IPS-NIHi11 (cell line): ENCODE measurements around the gene ALG14.
"Not testable (repeated sequence)": the region's sequence is repeated elsewhere in the genome, so short reads cannot be mapped to it uniquely, and the experiment has no call there.

Experiments
- DNase-seq: peaks from one replicate; pipeline ENCODE4 v3.0.0; 2012; ENCODE audit warnings: mixed read lengths, low spot score

Gene ALG14

GRCh38 chr1:95072532-95073419 lies at the start of gene ALG14:
Gene ALG14, minus strand, starts transcription at chr1:95072951. Its CDS starts 53 bp downstream, at chr1:95072898.
- DNase-seq = peak; percentile 91

- no peak for DNase-seq
Measured at GRCh38 chr1:95122151-95122697, 49.5 kb upstream of the ALG14 start.

GRCh38 chr1:95119273-95119672 lies 46.5 kb upstream of the ALG14 start:
- DNase-seq = no peak

- no peak for DNase-seq
Measured at GRCh38 chr1:95118710-95119109, 46.0 kb upstream of the ALG14 start.

GRCh38 chr1:95118067-95118499 lies 45.3 kb upstream of the ALG14 start:
- DNase-seq = no peak

- DNase-seq = peak; percentile 89
Measured at GRCh38 chr1:95117207-95118066, 44.7 kb upstream of the ALG14 start, which contains the start of gene TLCD4. Gene TLCD4, plus strand, starts transcription at chr1:95117355. Its CDS starts 26,547 bp downstream, at chr1:95143902.

GRCh38 chr1:95116580-95117206 lies 43.9 kb upstream of the ALG14 start:
- peak; percentile 81 for DNase-seq

- no peak for DNase-seq
Measured at GRCh38 chr1:95115708-95116137, 43.0 kb upstream of the ALG14 start.

- no peak for DNase-seq
Measured at GRCh38 chr1:95113684-95114083, 40.9 kb upstream of the ALG14 start.

GRCh38 chr1:95111014-95111413 lies 38.3 kb upstream of the ALG14 start:
- no peak for DNase-seq

- DNase-seq = no peak
Measured at GRCh38 chr1:95108792-95109191, 36.0 kb upstream of the ALG14 start.

- DNase-seq = no peak
Measured at GRCh38 chr1:95098196-95098595, 25.4 kb upstream of the ALG14 start.

- no peak for DNase-seq
Measured at GRCh38 chr1:95097426-95097825, 24.7 kb upstream of the ALG14 start.

GRCh38 chr1:95096218-95096841 lies 23.6 kb upstream of the ALG14 start:
- DNase-seq = no peak

- DNase-seq = no peak
Measured at GRCh38 chr1:95095833-95096217, 23.1 kb upstream of the ALG14 start.

- DNase-seq = no peak
Measured at GRCh38 chr1:95094923-95095322, 22.2 kb upstream of the ALG14 start.

- DNase-seq = no peak
Measured at GRCh38 chr1:95093296-95093695, 20.5 kb upstream of the ALG14 start.

- not testable (repeated sequence) for DNase-seq
Measured at GRCh38 chr1:95092891-95093290, 20.1 kb upstream of the ALG14 start.

GRCh38 chr1:95091290-95091689 lies 18.5 kb upstream of the ALG14 start:
- DNase-seq = not testable (repeated sequence)

GRCh38 chr1:95089650-95090287 lies 17.0 kb upstream of the ALG14 start:
- no peak for DNase-seq

GRCh38 chr1:95088303-95088702 lies 15.6 kb upstream of the ALG14 start:
- no peak for DNase-seq
